Activated naive CD8-positive, alpha-beta T cell (primary cell): ENCODE measurements around the gene WAC.
"Not testable (repeated sequence)": the region's sequence is repeated elsewhere in the genome, so short reads cannot be mapped to it uniquely, and the experiment has no call there.

Source experiments
- H3K27ac Mint-ChIP-seq: one replicate; pipeline ENCODE4 v1.8.0; 2021; ENCODE audit warnings: mixed read lengths
- H3K27me3 Mint-ChIP-seq: one replicate; pipeline ENCODE4 v1.8.0; 2021; ENCODE audit warnings: mixed read lengths
- H3K36me3 Mint-ChIP-seq: one replicate; pipeline ENCODE4 v1.8.0; 2021; ENCODE audit warnings: mixed read lengths
- H3K4me1 Mint-ChIP-seq: one replicate; pipeline ENCODE4 v1.8.0; 2021; ENCODE audit warnings: low read depth, mixed read lengths
- H3K4me3 Mint-ChIP-seq: one replicate; pipeline ENCODE4 v1.8.0; 2021; ENCODE audit warnings: mild to moderate bottlenecking, mixed read lengths
- H3K9me3 Mint-ChIP-seq: one replicate; pipeline ENCODE4 v1.8.0; 2021; ENCODE audit warnings: low read depth, mixed read lengths

Gene WAC

DNA sequence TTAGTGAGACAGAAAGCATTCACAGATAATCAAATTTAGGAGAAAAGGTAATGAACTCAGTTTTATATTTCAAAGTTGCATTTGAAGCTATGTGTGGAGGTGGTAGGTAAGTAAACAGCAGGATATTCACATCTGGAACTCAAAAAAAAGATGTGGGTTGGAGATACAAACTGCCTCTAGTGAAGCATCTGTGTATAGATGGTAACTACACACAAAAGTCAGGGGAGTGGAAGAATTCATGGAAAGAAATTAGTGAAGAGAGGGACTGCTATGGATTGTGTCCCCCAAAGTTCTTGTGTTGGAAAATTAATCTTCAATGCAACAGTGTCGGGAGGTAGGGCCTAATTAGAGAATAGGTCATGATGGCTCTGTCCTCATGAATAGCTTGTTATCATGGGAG, 18.3 kb upstream of the WAC start:
- no peaks in the 10 kb centered on the region for H3K4me1 Mint-ChIP-seq
- peaks cover 24% of the 10 kb centered on the region for H3K9me3 Mint-ChIP-seq
- no peak overlapping the region for H3K4me3 Mint-ChIP-seq
- H3K27ac Mint-ChIP-seq = no peak overlapping the region
- H3K27me3 Mint-ChIP-seq = no peaks in the 10 kb centered on the region
- H3K36me3 Mint-ChIP-seq = peaks cover 11% of the 10 kb centered on the region

DNA sequence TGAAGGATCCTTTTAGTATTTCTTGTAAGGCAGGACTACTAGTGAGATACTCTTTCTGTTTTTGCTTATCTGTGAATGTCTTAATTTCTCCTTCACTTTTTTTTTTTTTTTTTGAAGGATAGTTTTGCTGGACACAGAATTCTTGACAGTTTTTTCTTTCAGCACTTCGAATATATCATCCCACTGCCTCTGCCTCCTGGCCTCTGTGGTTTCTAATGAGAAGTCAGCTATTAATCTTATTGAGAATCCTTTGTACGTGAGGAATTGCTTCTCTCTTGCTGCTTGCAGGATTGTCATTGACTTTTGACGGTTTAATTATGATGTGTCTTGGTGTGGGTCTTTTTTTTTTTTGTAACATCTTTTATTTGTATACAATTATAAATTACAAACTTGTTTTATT, 12.6 kb upstream of the WAC start:
- no peak overlapping the region for H3K4me3 Mint-ChIP-seq
- no peak overlapping the region for H3K27ac Mint-ChIP-seq
- H3K9me3 Mint-ChIP-seq = peaks cover 38% of the 10 kb centered on the region
- peaks cover 21% of the 10 kb centered on the region for H3K36me3 Mint-ChIP-seq
- H3K27me3 Mint-ChIP-seq = no peaks in the 10 kb centered on the region
- H3K4me1 Mint-ChIP-seq = no peaks in the 10 kb centered on the region

DNA sequence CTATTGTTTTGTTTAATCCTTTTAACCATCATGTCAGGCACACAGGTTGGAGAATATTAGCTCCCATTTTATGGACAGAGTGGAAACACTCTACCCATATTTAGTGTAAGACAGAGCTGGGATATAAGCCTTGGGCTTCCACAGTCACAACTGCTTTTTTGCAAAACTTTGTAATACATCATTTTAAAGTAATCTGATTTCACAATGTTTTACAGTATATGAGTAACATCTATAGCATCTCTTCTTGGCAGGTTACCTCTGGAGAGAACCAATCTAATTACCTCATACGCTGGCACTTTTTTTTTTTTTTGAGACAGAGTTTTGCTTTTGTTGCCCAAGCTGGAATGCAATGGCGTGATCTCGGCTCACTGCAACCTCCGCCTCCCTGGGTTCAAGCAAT, 12.1 kb upstream of the WAC start:
- H3K4me3 Mint-ChIP-seq, H3K27ac Mint-ChIP-seq, H3K27me3 Mint-ChIP-seq, H3K4me1 Mint-ChIP-seq: not testable (repeated sequence)
- Mint-ChIP-seq H3K36me3 (peaks cover 24% of the 10 kb centered on the region), H3K9me3 (peaks cover 37% of the 10 kb centered on the region)

DNA sequence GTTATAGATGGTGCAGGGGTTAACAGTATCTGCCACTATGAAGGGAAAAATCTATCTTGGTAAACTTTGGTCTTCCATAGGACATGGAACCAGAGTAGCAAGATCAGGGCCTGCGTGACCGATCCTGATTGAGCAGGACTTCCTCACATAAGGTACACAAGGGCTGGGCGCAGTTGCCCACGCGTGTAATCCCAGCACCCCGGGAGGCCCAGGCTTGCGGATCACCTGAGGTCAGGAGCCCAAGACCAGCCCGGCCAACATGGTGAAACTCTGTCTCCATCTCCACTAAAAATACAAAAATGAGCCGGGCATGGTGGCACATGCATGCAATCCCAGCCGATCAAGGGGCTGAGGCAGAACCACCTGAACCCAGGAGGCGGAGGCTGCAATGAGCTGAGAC, 11.0 kb upstream of the WAC start:
- H3K4me1 Mint-ChIP-seq, H3K27ac Mint-ChIP-seq, H3K27me3 Mint-ChIP-seq, H3K4me3 Mint-ChIP-seq: not testable (repeated sequence)
- Mint-ChIP-seq H3K9me3 (peaks cover 34% of the 10 kb centered on the region), H3K36me3 (peaks cover 31% of the 10 kb centered on the region)

DNA sequence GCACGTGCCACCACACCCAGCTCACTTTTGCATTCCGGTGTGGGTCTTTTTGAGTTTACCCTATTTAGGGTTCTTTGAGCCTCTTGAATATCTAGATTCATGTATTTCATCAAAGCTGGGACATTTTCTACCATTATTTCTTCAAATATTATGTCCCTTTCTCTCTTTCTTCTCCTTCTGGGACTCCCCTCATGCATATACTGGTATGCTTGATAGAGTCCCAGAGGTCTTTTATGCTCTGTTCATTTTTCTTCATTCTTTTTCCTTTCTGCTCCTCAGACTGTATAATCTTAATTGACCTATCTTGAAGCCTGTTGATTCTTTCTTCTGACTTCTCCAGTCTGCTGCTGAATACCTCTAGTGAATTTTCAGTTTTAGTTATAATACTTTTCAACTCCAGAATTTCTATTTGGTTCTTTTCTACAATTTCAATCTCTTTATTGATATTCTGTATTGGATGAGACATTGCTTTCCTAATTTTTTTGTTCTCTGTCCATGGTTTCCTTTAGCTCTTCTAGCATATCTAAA, 9.1 kb upstream of the WAC start:
- Mint-ChIP-seq H3K4me3 (no peak overlapping the region), H3K27me3 (no peaks in the 10 kb centered on the region), H3K36me3 (peaks cover 34% of the 10 kb centered on the region), H3K9me3 (peaks cover 25% of the 10 kb centered on the region), H3K4me1 (peaks cover 5% of the 10 kb centered on the region), H3K27ac (no peak overlapping the region)

DNA sequence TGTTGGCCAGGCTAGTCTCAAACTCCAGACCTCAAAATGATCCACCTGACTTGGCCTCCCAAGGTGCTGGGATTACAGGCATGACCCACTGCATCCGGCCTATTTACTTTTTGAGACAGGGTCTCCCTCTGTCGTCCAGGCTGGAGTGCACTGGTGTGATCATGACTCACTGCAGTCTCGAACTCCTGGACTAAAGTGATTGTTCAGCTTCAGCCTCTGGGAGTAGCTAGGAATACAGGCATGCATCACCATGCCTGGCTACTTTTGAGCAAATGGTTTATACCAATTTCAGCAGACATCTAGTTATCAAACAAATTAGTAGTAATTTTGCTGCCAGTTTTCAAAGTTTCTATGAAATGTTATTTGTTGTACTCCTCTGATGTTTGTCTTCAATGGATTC, 2.2 kb upstream of the WAC start:
- Mint-ChIP-seq H3K4me1 (peaks cover 48% of the 10 kb centered on the region), H3K4me3 (peak overlapping the region; percentile 96), H3K36me3 (peaks cover 25% of the 10 kb centered on the region), H3K27me3 (no peaks in the 10 kb centered on the region), H3K9me3 (peaks cover 5% of the 10 kb centered on the region), H3K27ac (peak overlapping the region; percentile 96)

DNA sequence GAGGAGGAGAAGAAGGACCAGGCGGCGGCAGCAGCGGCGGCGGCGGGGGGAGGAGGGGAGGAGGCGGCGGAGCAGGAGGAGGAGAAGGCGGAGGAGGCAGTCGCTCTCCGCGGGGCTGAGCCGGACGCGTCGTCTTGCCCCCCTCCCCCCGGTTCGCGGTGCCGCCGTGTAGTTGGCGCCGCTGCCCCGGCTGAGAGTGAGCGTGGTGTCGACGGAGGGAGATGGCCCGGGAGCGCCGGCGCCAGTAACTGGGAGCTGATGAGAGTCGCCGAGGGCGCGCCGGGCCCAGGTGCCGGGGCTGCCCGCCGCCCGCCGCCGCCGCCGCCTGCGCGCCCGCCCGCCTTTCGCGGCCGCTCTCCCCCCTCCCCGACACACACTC, 257 bp downstream of the WAC start:
- H3K4me1 Mint-ChIP-seq = peaks cover 66% of the 10 kb centered on the region
- H3K36me3 Mint-ChIP-seq = peaks cover 22% of the 10 kb centered on the region
- no peaks in the 10 kb centered on the region for H3K27me3 Mint-ChIP-seq
- peak overlapping the region; percentile 98 for H3K4me3 Mint-ChIP-seq
- no peaks in the 10 kb centered on the region for H3K9me3 Mint-ChIP-seq
- peak overlapping the region; percentile 100 for H3K27ac Mint-ChIP-seq

DNA sequence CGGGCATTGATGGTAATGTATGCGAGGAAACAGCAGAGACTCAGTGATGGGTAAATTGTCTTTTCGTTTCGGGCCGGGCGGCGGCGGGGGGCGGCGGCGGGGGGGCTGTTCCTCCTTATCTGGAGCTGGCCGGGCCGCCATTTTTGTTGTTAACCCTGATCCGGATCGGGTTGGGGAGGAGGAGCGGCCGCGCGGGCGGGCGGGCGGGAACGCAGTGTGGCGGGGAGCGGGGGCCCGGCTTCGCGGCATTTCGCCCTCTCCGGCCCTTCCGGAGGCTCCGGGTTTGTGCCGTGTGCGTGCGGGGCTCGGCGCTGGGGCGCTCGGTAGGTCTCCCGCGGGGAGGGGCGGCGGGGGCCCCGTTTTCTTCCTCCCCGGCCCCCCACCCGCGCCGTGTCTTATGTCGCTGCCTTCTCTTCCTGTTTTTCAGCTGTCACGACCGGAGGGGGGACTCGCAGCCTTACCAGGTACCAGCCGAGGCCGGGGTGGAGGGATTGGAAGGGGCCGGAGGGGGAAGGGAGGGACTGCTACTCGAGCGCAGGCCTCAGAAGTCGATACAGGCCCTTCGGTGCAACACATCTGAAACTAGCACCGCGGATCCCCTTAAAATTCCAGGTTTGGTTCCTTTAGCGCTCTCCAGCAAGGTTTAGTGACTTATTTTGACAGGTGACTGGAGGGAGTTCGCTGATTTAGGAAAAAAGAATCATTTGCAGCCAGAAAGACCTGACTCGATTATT, 820 bp downstream of the WAC start:
- H3K4me1 Mint-ChIP-seq = peaks cover 64% of the 10 kb centered on the region
- H3K36me3 Mint-ChIP-seq = peaks cover 20% of the 10 kb centered on the region
- no peaks in the 10 kb centered on the region for H3K27me3 Mint-ChIP-seq
- H3K27ac Mint-ChIP-seq = peak overlapping the region; percentile 90
- peak overlapping the region; percentile 93 for H3K4me3 Mint-ChIP-seq
- no peaks in the 10 kb centered on the region for H3K9me3 Mint-ChIP-seq

DNA sequence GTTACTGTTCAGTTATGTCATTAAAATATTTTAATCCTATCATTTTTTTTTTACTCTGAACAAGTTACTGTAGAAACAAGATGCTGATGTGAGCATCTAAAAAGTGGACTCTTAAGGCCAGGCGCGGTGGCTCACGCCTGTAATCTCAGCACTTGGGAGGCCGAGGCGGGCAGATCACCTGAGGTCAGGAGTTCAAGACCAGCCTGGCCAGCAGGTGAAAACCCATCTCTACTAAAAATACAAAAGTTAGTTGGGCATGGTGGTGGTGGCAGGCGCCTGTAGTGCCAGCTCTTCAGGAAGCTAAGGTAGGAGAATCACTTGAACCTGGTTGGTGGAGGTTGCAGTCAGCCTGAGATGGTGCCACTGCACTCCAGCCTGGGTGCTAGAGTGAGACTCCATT, 2.9 kb downstream of the WAC start:
- Mint-ChIP-seq H3K27ac (no peak overlapping the region), H3K4me3 (peak overlapping the region; percentile 68), H3K9me3 (no peaks in the 10 kb centered on the region), H3K27me3 (no peaks in the 10 kb centered on the region), H3K36me3 (peaks cover 23% of the 10 kb centered on the region), H3K4me1 (peaks cover 65% of the 10 kb centered on the region)

DNA sequence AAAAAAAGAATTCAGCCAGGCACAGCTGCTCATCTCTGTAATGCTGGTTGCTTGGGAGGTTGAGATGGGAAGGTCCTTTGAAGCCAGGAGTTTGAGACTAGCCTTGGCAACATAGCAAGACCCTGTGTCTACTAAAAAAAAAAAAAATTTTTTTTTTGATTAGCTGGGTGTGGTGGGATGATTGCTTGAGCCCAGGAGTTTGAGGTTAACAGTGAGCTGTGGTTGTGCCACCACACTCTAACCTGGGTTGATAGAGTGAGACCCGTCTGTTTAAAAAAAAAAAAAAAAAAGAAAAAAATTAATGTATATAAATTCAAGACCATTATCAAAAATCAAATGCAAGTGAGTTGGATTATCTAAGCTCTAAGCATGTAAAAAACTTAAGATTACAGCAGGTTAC, 5.7 kb downstream of the WAC start:
- Mint-ChIP-seq H3K4me3 (no peak overlapping the region), H3K27me3 (no peaks in the 10 kb centered on the region), H3K4me1 (peaks cover 78% of the 10 kb centered on the region), H3K9me3 (no peaks in the 10 kb centered on the region), H3K36me3 (peaks cover 29% of the 10 kb centered on the region), H3K27ac (no peak overlapping the region)

DNA sequence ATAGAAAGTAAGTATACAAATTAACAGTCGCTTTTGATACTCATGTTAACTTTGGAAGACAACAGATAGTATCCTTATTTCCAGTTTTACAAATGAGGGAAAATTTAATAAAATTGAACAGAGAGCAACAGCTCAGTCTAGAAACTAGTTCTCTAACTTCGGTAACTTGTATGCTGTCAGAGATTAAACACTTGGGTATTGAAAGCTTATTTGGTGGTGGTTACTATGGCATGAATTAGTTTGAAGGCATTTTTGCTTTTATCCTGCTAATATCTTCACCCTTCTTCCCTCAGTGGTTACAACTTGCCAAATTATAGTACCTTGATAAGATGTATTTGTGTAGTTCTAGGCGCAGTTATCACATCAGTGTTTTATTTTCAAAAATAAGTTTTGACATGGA, 7.2 kb downstream of the WAC start:
- H3K27ac Mint-ChIP-seq = no peak overlapping the region
- peaks cover 72% of the 10 kb centered on the region for H3K4me1 Mint-ChIP-seq
- no peaks in the 10 kb centered on the region for H3K9me3 Mint-ChIP-seq
- peak overlapping the region; percentile 3 for H3K4me3 Mint-ChIP-seq
- peaks cover 27% of the 10 kb centered on the region for H3K36me3 Mint-ChIP-seq
- H3K27me3 Mint-ChIP-seq = no peaks in the 10 kb centered on the region

DNA sequence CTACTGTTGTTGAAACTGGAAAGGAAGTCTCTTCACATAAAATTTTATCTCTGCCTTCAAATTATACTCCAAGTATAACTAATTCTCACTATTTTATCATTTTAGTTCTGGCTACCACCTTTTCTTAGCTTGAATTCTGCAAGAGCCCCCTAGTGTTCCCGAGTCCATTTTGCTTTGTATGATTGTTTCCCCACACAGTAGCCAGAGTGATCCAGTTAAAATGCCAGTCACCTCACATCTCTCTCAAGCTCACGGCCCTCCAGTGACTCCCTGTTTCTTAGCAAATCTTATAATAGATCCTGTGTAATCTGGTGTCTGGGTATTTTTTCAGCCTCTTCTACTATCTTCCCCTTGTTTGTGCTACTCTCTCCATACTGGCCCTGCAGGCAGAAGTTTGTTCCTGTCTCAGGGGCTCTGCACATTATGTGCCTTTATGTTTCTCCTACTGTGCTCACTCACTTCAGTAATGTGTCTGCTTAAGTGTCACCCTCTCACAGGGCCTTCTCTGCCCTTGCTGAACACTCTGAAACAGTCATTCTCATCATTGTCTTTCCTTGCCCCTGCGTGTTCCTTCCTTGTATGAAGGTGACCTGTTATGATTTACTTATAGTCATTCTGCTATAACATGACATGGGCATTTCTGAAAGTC, 8.9 kb downstream of the WAC start:
- peaks cover 71% of the 10 kb centered on the region for H3K4me1 Mint-ChIP-seq
- no peaks in the 10 kb centered on the region for H3K27me3 Mint-ChIP-seq
- H3K9me3 Mint-ChIP-seq = no peaks in the 10 kb centered on the region
- H3K36me3 Mint-ChIP-seq = peaks cover 24% of the 10 kb centered on the region
- peak overlapping the region; percentile 46 for H3K4me3 Mint-ChIP-seq
- H3K27ac Mint-ChIP-seq = peak overlapping the region; percentile 64

DNA sequence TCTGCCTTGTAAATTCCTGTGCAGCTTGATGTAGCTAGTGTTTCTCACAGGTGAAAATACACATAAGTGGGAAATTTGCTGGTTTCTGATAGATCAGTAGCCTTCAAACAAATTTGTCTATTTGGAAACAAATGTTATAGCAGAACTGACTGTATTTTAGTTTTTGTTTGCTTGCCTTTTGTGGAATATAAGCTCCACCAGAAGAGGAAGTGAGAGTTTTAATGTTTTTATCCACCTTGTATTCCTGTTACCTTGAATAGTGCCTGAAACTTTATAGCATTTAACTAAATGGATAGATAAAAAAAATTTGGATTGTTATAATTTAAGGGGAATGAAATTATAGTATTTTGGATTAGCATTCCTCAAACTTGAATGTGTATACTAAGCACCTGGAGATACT, 9.8 kb downstream of the WAC start:
- H3K4me3 Mint-ChIP-seq = no peak overlapping the region
- no peaks in the 10 kb centered on the region for H3K9me3 Mint-ChIP-seq
- H3K27me3 Mint-ChIP-seq = no peaks in the 10 kb centered on the region
- peaks cover 68% of the 10 kb centered on the region for H3K4me1 Mint-ChIP-seq
- H3K36me3 Mint-ChIP-seq = peaks cover 17% of the 10 kb centered on the region
- H3K27ac Mint-ChIP-seq = peak overlapping the region; percentile 67

DNA sequence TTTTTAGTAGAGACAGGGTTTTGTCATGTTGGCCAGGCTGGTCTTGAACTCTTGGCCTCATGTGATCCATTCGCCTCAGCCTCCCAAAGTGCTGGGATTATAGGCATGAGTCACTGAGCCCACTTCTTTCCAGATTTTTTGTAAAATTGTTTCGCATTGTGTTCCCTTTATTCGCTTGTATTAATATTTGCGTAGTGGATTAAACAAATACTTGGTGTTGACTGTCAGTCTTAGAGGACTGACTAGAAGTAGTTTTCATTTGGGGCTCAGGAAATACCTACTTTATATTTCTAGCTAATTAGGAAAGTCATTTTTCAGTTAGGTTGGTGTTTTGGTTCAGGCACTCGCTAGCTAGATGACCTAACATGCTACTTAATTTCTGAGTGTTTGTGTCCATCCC, 11.1 kb downstream of the WAC start:
- no peaks in the 10 kb centered on the region for H3K9me3 Mint-ChIP-seq
- H3K27me3 Mint-ChIP-seq = no peaks in the 10 kb centered on the region
- H3K27ac Mint-ChIP-seq = no peak overlapping the region
- peaks cover 19% of the 10 kb centered on the region for H3K36me3 Mint-ChIP-seq
- H3K4me3 Mint-ChIP-seq = no peak overlapping the region
- H3K4me1 Mint-ChIP-seq = peaks cover 72% of the 10 kb centered on the region

DNA sequence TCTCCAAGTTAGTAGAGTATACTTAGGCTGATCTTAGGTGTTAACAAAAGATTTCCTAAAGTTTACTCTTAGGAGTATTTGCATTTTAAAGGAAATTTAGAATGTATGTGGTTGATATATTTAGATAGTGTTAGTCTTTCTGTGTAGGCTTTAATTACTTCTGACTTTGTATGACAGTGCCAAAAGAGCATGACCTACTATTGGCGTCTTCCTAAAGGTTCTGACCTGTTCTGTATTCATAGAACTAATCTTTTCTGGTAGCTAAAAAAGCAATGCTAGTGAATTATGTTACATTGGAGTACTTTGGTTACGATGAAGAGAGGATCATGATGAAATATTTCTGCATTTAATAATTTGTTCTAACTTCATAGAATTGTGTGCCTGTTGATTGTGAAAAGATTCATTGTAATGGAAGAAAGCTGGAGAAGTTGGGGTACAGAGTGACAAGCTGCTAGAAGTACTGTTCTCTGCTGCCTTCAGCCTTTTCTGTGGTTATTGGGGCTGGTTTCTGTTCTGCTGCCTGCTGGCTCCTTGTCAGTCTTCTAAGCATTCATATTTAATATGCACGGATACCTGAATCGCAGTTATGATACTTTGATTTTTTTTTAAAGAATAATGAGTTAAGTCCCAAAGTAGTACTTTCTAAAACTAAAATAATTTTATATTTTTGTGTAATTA, 13.2 kb downstream of the WAC start:
- Mint-ChIP-seq H3K36me3 (peaks cover 17% of the 10 kb centered on the region), H3K9me3 (no peaks in the 10 kb centered on the region), H3K4me1 (peaks cover 75% of the 10 kb centered on the region), H3K4me3 (peak overlapping the region; percentile 40), H3K27me3 (no peaks in the 10 kb centered on the region), H3K27ac (peak overlapping the region; percentile 82)
